ENCODE data around the gene FAM222B.

Gene FAM222B

DNA sequence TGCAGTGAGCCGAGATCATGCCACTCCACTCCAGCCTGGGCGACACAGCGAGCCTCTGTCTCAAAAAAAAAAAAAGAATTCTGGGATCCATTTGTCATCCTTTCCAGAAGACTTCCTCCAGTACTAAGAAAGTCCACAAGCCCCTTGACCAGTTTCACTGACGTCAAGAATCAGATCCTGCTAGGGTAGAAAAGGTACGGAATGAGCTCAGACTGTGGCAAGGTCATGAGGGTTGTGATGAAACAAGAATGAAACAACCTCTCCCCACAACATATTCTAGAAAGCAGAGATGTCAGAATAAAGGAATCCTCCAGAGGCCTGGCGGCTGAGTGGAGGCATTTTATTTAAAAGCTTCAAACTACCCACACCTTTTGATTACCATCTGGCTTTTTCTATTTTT, 68.9 kb downstream of the FAM222B start:
- TF ChIP-seq POLR2A (IDR thresholded peaks at IDR 0.05; ENCODE audit: extremely low read depth, insufficient read length) (no peak), MYC (IDR thresholded peaks at IDR 0.05; ENCODE audit: low read depth, low read length) (no peak)
- TF ChIP-seq, protein P1, sequence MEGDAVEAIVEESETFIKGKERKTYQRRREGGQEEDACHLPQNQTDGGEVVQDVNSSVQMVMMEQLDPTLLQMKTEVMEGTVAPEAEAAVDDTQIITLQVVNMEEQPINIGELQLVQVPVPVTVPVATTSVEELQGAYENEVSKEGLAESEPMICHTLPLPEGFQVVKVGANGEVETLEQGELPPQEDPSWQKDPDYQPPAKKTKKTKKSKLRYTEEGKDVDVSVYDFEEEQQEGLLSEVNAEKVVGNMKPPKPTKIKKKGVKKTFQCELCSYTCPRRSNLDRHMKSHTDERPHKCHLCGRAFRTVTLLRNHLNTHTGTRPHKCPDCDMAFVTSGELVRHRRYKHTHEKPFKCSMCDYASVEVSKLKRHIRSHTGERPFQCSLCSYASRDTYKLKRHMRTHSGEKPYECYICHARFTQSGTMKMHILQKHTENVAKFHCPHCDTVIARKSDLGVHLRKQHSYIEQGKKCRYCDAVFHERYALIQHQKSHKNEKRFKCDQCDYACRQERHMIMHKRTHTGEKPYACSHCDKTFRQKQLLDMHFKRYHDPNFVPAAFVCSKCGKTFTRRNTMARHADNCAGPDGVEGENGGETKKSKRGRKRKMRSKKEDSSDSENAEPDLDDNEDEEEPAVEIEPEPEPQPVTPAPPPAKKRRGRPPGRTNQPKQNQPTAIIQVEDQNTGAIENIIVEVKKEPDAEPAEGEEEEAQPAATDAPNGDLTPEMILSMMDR (IDR thresholded peaks at IDR 0.05; ENCODE audit: low read depth, low read length) = no peak
- TF ChIP-seq, protein P2, sequence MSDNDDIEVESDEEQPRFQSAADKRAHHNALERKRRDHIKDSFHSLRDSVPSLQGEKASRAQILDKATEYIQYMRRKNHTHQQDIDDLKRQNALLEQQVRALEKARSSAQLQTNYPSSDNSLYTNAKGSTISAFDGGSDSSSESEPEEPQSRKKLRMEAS (IDR thresholded peaks at IDR 0.05; ENCODE audit: low read depth, low read length) = no peak
- no peak for DNase-seq (ENCODE audit: low read depth)
- H3K4me3 ChIP-seq (ENCODE audit: low read depth, low read length) = no peak overlapping the region

DNA sequence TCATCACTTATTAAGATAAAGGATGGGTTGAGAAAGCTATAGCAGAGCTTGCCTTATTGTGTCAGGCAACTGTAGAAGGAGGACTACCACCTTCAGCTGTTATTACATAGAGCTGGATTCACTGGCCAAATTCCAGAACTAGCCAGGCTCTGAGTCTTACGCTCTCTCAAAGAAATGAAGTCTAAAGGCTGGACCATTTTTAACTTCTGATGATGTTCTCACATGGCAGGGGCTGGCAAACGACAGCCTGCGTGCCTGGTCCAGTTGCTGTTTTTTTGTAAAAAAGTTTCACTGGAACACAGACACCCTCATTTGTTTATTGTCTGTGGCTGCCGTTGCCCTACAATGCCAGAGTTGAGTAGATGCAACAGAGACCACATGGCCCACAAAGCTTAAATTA, 77.6 kb downstream of the FAM222B start:
- DNase-seq (ENCODE audit: low read depth) = no peak
- H3K4me3 ChIP-seq (ENCODE audit: low read depth, low read length) = no peak overlapping the region
- no peak for TF ChIP-seq POLR2A (IDR thresholded peaks at IDR 0.05; ENCODE audit: extremely low read depth, insufficient read length)
- TF ChIP-seq, protein P1 (IDR thresholded peaks at IDR 0.05; ENCODE audit: low read depth, low read length) = no peak
- TF ChIP-seq, protein P2 (IDR thresholded peaks at IDR 0.05; ENCODE audit: low read depth, low read length) = no peak
- no peak for TF ChIP-seq MYC (IDR thresholded peaks at IDR 0.05; ENCODE audit: low read depth, low read length)

DNA sequence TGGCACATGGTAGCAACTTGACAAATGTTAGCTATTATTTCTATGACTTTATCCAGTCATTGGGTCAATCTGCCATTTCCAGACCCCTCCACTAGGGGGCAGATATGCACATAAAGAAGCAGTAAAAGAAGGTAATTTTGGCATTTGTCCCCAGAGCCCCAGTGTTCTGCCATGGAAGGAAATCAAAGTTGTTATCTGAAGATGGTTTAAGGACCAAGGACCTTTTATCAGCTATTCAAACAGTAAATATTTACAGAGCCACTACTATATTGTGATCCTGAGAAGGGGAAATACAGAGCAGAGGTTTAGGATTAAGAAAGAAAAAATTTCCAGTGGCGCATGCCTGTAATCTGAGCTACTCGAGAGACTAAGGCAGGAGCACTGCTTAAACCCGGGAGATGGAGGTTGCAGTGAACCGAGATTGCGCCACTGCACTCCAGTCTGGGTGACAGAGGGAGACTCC, 78.8 kb downstream of the FAM222B start:
- peak; percentile 77 for DNase-seq (ENCODE audit: low read depth)
- H3K4me3 ChIP-seq (ENCODE audit: low read depth, low read length) = no peak overlapping the region
- TF ChIP-seq, protein P2 (IDR thresholded peaks at IDR 0.05; ENCODE audit: low read depth, low read length) = no peak
- TF ChIP-seq, protein P1 (IDR thresholded peaks at IDR 0.05; ENCODE audit: low read depth, low read length) = peak; percentile 92

DNA sequence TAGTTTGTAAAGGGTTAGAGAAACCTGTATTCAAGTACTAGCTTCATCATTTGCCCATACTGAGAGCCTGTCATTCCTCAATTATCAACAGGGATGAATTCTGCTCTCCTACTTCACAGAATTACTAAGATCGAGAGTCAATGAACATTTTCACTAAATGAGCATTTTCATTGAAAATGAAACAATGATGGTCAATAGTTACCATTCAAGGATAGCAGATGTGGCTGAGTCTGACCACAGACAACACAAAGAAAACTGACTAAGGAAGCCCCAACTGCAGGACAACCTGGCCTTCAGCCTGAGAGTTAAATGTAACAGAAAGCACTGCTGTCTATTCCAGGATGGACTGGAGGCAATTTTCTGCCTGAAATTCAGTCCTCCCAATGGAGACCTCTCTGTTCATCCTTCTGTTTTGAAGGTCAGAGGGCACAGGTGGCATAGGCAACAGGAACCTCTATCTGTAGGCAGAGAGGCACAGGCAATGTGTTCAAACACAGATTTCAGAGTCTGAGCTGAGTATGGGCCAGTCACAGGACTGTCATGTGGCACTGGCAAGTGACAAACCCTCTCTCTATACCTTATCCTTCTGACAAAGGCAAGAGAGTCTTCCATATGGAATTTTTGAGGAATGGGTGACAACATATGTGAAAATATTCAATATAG, 79.3 kb downstream of the FAM222B start:
- DNase-seq (ENCODE audit: low read depth) = no peak
- H3K4me3 ChIP-seq (ENCODE audit: low read depth, low read length) = no peak overlapping the region
- no peak for TF ChIP-seq MYC (IDR thresholded peaks at IDR 0.05; ENCODE audit: low read depth, low read length)
- TF ChIP-seq POLR2A (IDR thresholded peaks at IDR 0.05; ENCODE audit: extremely low read depth, insufficient read length) = no peak
- TF ChIP-seq, protein P2 (IDR thresholded peaks at IDR 0.05; ENCODE audit: low read depth, low read length) = no peak
- TF ChIP-seq, protein P1 (IDR thresholded peaks at IDR 0.05; ENCODE audit: low read depth, low read length) = no peak

DNA sequence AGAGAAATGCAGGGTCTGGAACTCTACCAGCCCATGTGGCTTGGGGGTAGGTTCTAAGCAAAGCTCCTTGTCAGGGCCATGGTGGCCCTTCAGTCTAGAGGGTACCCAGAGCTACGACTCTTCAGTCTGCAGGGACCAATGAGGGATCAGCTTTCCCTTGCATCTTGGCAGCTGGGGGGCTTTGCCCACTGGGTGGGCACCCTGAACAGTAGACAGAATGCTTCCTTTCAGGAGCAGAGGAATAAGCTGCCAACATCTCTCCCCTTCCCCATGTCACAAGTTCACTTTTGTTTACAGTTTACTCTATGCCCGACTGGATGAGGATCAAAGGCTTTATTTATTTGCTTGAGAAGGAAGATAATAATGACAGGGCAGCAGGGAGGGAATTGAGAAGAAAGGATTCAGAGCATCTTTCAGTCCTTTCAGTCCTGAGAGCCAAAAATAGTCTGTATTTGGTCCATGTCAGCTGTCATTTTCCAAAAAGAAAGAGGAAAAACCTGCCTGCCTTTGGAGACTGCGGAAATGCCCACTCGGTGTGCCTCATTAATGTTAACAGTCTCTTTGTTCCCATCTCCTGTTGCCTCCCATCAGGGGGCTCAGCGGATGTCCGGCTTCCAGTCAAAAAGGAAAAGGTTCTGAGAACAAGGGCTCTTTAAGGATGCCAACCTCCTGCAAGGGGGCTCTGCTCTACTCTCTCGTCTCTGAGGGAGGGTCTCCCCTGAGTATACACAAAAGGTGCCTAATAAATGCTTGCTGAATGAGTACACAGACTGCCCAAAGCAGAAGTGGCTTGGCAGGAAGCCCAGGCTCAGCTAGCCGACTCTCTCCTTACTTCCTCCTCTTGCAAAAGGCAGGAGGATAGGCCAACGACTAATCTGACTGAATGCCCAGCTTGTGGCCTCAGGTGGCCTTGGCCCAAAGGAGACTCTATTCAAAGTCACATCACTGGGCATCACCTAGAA, 81.7 kb downstream of the FAM222B start:
- DNase-seq (ENCODE audit: low read depth) = peak; percentile 72
- H3K4me3 ChIP-seq (ENCODE audit: low read depth, low read length) = no peak overlapping the region
- 0 out of 2 replicates have a peak, but pooled peaks have one; percentile 59 for TF ChIP-seq MYC (IDR thresholded peaks at IDR 0.05; ENCODE audit: low read depth, low read length)
- TF ChIP-seq POLR2A (IDR thresholded peaks at IDR 0.05; ENCODE audit: extremely low read depth, insufficient read length) = no peak

DNA sequence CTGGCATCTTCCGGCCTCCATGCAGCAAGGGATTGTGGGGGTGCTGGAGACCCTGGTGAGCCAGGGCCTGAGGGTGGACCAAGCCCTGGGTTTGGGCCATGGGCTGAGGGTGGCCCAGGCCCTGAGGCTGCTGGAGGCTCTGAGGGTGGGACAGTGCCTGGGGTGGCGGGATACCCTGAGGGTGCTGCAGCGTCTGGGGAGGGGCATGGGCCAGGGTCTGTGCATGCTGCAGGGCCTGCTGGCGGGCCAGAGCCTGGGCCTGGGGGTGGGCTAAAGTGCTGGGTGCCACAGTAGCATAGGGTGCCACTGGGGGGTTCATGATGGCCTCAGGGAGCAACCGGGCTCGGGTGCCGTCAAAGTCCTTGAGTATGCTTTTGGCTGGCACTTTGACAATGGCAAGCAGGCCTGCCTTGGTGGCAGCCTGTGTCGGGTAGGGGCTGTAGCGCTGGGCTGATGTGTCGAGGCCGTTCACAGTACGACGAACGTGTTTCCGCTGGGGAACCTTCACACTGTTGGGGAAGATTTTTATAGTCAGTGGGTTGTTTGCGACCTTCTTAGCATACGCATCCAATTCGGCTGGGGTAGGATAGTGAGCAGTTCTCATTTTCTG, 83.2 kb downstream of the FAM222B start:
- DNase-seq (ENCODE audit: low read depth) = no peak
- no peak overlapping the region for H3K4me3 ChIP-seq (ENCODE audit: low read depth, low read length)

More for the DNA sequence above, 83.2 kb downstream of the FAM222B start:
- TF ChIP-seq MYC (IDR thresholded peaks at IDR 0.05; ENCODE audit: low read depth, low read length) = no peak
- TF ChIP-seq, protein P2 (IDR thresholded peaks at IDR 0.05; ENCODE audit: low read depth, low read length) = no peak
- TF ChIP-seq POLR2A (IDR thresholded peaks at IDR 0.05; ENCODE audit: extremely low read depth, insufficient read length) = no peak
- TF ChIP-seq, protein P1 (IDR thresholded peaks at IDR 0.05; ENCODE audit: low read depth, low read length) = no peak
